ENCODE results near the gene EVX1. TPM values are rescaled to one million over a fixed set of nuclear protein-coding genes. Genes with fewer than 3 reads are reported as not detected.

The EVX1 gene
- total RNA-seq, 2 experiments from 2014 or later, result 0.25 to 0.33 TPM

DNA sequence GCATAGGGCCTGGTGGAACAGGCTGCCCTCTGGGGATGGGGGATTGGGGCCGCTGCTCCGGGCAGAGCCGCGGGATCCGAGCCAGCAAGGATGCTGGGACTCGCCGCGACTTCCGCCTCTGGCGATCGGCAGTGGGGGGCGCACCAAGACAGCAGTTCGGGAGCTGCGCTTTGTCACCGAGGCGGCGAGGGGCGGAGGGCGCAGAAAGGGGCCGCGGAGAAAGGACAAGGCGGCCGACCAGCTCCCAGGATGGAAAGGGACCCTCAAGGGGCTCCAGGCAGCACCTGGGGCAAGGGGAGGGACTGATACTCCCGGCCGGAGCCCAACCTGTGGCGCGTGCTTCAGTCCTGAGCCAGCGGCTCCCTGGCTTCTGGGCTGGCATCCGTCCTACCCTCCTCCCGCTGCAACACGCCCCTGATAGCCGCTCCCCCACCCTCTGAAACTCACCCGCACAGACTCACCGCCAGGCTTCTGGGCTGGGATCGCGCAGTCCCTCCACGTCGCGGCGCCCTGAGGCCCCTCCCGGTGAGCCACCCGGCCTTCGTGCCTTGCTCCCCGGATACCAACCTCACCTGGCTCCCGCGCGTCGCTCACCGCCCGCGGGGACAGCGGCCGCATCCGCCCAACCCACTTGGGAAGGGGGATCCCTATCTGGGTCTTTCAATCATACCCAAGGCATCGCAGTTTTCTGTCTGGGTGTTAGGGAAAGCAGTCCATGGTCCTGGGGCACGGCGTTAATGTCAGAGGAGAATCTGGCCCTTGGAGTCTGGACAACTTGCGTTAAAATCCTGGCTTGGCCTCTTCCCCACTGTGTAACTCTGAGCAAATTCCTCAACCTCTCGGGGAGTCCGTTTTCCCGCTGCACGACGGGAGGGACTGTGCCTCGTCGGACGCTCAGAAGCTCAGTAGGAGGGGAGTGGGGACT, 7.0 kb upstream of the EVX1 start:
- no peak overlapping the region for H3K27ac ChIP-seq (ENCODE audit: low read depth in 1 of 2, low read length in 2 of 2)
- intact Hi-C loops (cut with DNase I, micrococcal nuclease), result no loop called here
- peaks cover 51 to 71% of the 10 kb centered on the region in 2 experiments for H3K27me3 ChIP-seq (ENCODE audit: control insufficient read depth in 1 of 2, insufficient read depth in 2 of 2, low read length in 2 of 2)

DNA sequence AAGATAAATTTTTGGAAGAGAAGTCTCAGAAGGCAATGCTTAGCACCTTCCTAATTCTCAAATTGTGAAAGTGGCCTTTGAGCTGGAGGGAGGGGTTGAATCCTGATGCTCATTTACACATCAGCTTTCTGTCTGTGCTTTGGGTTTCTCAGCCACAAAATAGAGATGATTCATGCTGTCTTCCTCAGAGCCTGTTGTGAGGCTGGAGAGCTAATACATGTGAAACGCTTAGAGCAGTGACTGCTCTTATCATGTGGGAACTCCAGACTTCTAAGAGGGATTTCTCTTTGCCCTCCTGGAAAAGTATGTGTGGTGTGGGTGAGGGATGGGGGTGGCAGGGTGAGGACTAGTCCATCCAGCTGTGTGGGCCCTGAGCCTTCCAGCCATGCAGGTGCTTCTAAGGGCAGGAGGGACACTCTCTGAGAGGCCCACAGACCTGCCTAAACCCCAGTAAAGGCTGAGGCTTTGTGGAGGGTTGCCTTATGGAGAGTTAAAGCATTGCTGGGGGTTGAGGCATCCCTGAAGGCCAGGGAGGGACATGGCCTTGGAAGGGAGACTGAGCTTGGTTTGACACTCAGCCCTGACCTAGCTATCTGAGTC, 4.8 kb upstream of the EVX1 start:
- Histone ChIP-seq H3K4me3 (ENCODE audit: low read length) (no peak overlapping the region), H3K9me3 (ENCODE audit: control insufficient read depth in 1 of 2, insufficient read depth in 1 of 2, low read length in 2 of 2) (peaks cover 0 to 16% of the 10 kb centered on the region in 2 experiments), H3K4me1 (ENCODE audit: insufficient read depth, low read length) (peaks cover 32% of the 10 kb centered on the region), H3K36me3 (ENCODE audit: insufficient read depth, low read length) (no peaks in the 10 kb centered on the region), H3K27ac (ENCODE audit: low read depth in 1 of 2, low read length in 2 of 2) (no peak overlapping the region), H3K27me3 (ENCODE audit: control insufficient read depth in 1 of 2, insufficient read depth in 2 of 2, low read length in 2 of 2) (peaks cover 73 to 92% of the 10 kb centered on the region in 2 experiments)
- Mint-ChIP-seq H3K9me3 (no peaks in the 10 kb centered on the region), H3K4me3 (no peak overlapping the region), H3K27ac (no peak overlapping the region), H3K36me3 (ENCODE audit: low read depth) (no peaks in the 10 kb centered on the region), H3K4me1 (ENCODE audit: low read depth) (peaks cover 32% of the 10 kb centered on the region), H3K27me3 (peaks cover 92% of the 10 kb centered on the region)
- ATAC-seq (ENCODE audit: poor library complexity), result no peak
- no peak for DNase-seq
- CTCF ChIA-PET, result no interaction called here
- intact Hi-C loops (cut with DNase I, micrococcal nuclease), result no loop called here
- TF ChIP-seq, protein P1, sequence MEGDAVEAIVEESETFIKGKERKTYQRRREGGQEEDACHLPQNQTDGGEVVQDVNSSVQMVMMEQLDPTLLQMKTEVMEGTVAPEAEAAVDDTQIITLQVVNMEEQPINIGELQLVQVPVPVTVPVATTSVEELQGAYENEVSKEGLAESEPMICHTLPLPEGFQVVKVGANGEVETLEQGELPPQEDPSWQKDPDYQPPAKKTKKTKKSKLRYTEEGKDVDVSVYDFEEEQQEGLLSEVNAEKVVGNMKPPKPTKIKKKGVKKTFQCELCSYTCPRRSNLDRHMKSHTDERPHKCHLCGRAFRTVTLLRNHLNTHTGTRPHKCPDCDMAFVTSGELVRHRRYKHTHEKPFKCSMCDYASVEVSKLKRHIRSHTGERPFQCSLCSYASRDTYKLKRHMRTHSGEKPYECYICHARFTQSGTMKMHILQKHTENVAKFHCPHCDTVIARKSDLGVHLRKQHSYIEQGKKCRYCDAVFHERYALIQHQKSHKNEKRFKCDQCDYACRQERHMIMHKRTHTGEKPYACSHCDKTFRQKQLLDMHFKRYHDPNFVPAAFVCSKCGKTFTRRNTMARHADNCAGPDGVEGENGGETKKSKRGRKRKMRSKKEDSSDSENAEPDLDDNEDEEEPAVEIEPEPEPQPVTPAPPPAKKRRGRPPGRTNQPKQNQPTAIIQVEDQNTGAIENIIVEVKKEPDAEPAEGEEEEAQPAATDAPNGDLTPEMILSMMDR (IDR thresholded peaks at IDR 0.05), result no peak
- POLR2A ChIA-PET, result no interaction called here

More for the DNA sequence above, 7.0 kb upstream of the EVX1 start:
- Mint-ChIP-seq H3K4me3 (no peak overlapping the region), H3K4me1 (ENCODE audit: low read depth) (peaks cover 15% of the 10 kb centered on the region), H3K36me3 (ENCODE audit: low read depth) (no peaks in the 10 kb centered on the region), H3K9me3 (no peaks in the 10 kb centered on the region), H3K27me3 (peaks cover 80% of the 10 kb centered on the region), H3K27ac (no peak overlapping the region)
- ATAC-seq (ENCODE audit: poor library complexity) (no peak), DNase-seq (no peak)
- POLR2A ChIA-PET, result no interaction called here
- CTCF ChIA-PET, result no interaction called here
- H3K4me1 ChIP-seq (ENCODE audit: insufficient read depth, low read length), result peaks cover 23% of the 10 kb centered on the region
- peak overlapping the region; percentile 12 for H3K4me3 ChIP-seq (ENCODE audit: low read length)
- H3K9me3 ChIP-seq (ENCODE audit: control insufficient read depth in 1 of 2, insufficient read depth in 1 of 2, low read length in 2 of 2), result peaks cover 0 to 10% of the 10 kb centered on the region in 2 experiments
- H3K36me3 ChIP-seq (ENCODE audit: insufficient read depth, low read length), result no peaks in the 10 kb centered on the region
- TF ChIP-seq, protein P1 (IDR thresholded peaks at IDR 0.05), result no peak

DNA sequence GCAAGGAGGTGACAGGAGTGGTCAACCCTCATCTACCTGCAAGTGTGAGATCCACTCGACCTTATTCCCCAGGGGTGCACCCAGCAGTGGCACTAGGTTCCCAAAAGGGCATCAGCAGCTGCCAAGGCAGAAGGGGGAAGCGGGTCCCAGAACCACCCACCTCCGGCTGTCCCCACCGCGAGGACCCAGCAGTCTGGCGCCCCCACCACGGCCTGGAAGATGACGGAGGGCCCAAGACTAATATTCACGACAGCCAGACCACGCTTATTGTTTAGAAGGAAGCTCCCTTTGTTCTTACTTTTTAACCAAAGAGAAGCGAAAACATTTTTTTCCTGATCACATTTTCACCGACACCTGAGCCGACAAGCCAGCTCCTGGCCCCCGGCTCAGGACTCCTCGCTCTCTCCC, 3.6 kb upstream of the EVX1 start:
- no peak overlapping the region for H3K27ac ChIP-seq (ENCODE audit: low read depth in 1 of 2, low read length in 2 of 2)
- TF ChIP-seq, protein P1 (IDR thresholded peaks at IDR 0.05), result no peak
- POLR2A ChIA-PET, result no interaction called here
- no peak overlapping the region for H3K4me3 ChIP-seq (ENCODE audit: low read length)
- peaks cover 80 to 94% of the 10 kb centered on the region in 2 experiments for H3K27me3 ChIP-seq (ENCODE audit: control insufficient read depth in 1 of 2, insufficient read depth in 2 of 2, low read length in 2 of 2)
- Mint-ChIP-seq H3K36me3 (ENCODE audit: low read depth) (no peaks in the 10 kb centered on the region), H3K9me3 (no peaks in the 10 kb centered on the region), H3K27me3 (peaks cover 87% of the 10 kb centered on the region), H3K4me1 (ENCODE audit: low read depth) (peaks cover 35% of the 10 kb centered on the region), H3K27ac (no peak overlapping the region), H3K4me3 (peak overlapping the region; percentile 26)
- intact Hi-C loops (cut with DNase I, micrococcal nuclease), result no loop called here
- H3K36me3 ChIP-seq (ENCODE audit: insufficient read depth, low read length), result no peaks in the 10 kb centered on the region
- CTCF ChIA-PET, result no interaction called here
- H3K4me1 ChIP-seq (ENCODE audit: insufficient read depth, low read length), result peaks cover 38% of the 10 kb centered on the region
- H3K9me3 ChIP-seq (ENCODE audit: control insufficient read depth in 1 of 2, insufficient read depth in 1 of 2, low read length in 2 of 2), result peaks cover 0 to 27% of the 10 kb centered on the region in 2 experiments
- DNase-seq (no peak), ATAC-seq (ENCODE audit: poor library complexity) (no peak)
